ENCODE data around the gene SCN5A.

The SCN5A gene

DNA sequence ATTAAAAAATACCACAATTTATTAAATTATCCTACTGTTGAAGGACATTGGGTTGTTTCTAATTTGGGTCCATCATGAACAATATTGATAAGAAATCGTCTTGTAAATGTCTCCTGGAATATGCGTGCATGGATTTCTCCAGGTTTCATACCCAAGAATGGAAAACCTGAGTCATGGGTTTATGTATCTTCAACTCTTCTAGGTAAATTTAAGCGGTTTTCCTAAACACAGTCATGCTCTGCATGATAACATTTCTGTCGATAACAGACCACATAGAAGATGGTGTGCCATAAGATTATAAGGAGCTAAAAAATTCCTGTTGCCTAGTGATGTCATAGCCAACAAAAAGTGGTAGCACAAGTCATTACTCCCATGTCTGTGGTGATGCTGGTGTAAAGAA, 39.9 kb upstream of the SCN5A start:
- TF ChIP-seq CTBP1 (IDR thresholded peaks at IDR 0.05; ENCODE audit: borderline replicate concordance) (no peak), SP1 (IDR thresholded peaks at IDR 0.05) (no peak)
- TF ChIP-seq, protein P1, sequence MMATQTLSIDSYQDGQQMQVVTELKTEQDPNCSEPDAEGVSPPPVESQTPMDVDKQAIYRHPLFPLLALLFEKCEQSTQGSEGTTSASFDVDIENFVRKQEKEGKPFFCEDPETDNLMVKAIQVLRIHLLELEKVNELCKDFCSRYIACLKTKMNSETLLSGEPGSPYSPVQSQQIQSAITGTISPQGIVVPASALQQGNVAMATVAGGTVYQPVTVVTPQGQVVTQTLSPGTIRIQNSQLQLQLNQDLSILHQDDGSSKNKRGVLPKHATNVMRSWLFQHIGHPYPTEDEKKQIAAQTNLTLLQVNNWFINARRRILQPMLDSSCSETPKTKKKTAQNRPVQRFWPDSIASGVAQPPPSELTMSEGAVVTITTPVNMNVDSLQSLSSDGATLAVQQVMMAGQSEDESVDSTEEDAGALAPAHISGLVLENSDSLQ (IDR thresholded peaks at IDR 0.05), result no peak
- CTCF ChIA-PET, result no interaction called here
- DNase-seq (ENCODE audit: extremely low spot score), result no peak
- POLR2A ChIA-PET, result no interaction called here

DNA sequence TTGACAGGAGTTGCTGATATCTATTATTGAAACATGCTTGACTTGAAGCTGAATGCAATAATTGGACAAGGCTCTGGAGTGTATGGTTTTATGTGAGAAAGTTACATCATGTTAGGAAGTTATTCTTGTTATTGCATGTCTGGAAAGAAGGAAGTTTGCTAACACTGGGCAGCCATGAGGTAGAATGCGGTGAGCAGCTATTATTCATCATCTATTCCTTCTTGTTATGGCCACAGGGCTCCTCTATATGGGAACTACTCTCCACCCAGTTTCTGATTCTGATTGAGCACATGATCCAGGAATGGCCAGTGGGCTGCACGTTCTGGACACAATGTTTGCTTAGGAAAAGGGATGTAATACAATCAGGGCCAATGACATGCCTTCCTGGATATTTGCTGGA, 37.8 kb upstream of the SCN5A start:
- DNase-seq (ENCODE audit: extremely low spot score), result no peak
- POLR2A ChIA-PET, result no interaction called here
- CTCF ChIA-PET, result no interaction called here
- TF ChIP-seq SUZ12 (IDR thresholded peaks at IDR 0.05), result no peak
- no peak for TF ChIP-seq ZNF384 (IDR thresholded peaks at IDR 0.05)
- no peak for TF ChIP-seq HDGF (IDR thresholded peaks at IDR 0.05; ENCODE audit: borderline replicate concordance)
- TF ChIP-seq CTBP1 (IDR thresholded peaks at IDR 0.05; ENCODE audit: borderline replicate concordance), result no peak
- TF ChIP-seq LEF1 (IDR thresholded peaks at IDR 0.05; ENCODE audit: borderline replicate concordance), result no peak
- no peak for TF ChIP-seq BHLHE40 (IDR thresholded peaks at IDR 0.05; ENCODE audit: borderline replicate concordance)
- TF ChIP-seq, protein P1 (IDR thresholded peaks at IDR 0.05), result no peak
- TF ChIP-seq ARNT (IDR thresholded peaks at IDR 0.05), result no peak
- no peak for TF ChIP-seq FOXA1 (IDR thresholded peaks at IDR 0.05)

DNA sequence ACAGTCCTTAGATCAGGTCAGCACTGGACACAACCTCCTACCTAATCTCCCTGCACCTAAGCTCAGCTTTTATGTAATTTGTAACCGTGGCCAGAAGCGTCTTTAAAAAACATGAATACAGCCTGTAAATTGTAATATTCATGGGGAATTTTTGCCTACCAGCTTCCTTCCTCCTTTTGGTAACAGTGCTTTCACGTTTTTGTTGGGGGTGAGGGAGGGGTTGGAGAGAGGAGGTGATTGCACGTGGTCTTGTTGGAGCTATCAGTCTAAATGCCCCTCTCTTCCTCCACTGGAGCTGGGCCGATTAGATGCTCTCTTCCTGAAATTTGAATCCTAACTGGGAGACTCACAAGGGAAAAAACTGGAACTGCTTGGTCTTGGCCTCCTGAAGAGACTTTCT, 35.1 kb upstream of the SCN5A start:
- DNase-seq (ENCODE audit: extremely low spot score), result no peak
- CTCF ChIA-PET, result interaction anchor here (0.6 kb wide), 1 partner anchor 335 kb away, joined by 3 read pairs; no protein-coding TSS in a partner anchor
- TF ChIP-seq TARDBP (IDR thresholded peaks at IDR 0.05) (no peak), BHLHE40 (IDR thresholded peaks at IDR 0.05; ENCODE audit: borderline replicate concordance) (no peak), SUZ12 (IDR thresholded peaks at IDR 0.05) (no peak), L3MBTL2 (conservative IDR thresholded peaks at IDR 0.05) (no peak), LEF1 (IDR thresholded peaks at IDR 0.05; ENCODE audit: borderline replicate concordance) (no peak), CTBP1 (IDR thresholded peaks at IDR 0.05; ENCODE audit: borderline replicate concordance) (no peak), FOXM1 (IDR thresholded peaks at IDR 0.05; ENCODE audit: borderline replicate concordance) (no peak), FOXK2 (IDR thresholded peaks at IDR 0.05) (no peak), ELF4 (IDR thresholded peaks at IDR 0.05) (no peak), SP1 (IDR thresholded peaks at IDR 0.05) (no peak)
- POLR2A ChIA-PET, result interaction anchor here (0.5 kb wide), 1 partner anchor 239 kb away, joined by 6 read pairs; no protein-coding TSS in a partner anchor

DNA sequence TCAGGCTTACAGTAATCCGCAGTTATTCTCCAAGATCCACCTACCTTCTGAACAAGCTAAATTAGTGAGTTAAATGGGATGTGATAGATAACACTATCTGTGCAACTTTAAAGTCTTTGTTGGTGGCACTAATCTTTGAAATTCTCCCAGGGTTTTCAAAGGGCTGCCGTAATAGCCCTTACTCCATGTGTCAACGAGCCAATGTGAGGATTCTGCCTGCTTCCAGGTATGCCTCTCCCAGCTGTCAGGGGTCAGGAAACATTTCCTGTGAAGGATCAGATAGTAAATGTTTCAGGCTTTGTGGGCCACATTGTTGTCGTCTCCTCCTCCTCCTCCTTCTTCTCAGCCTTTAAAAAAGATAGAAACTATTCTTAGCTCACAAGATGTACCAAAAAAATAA, 20.2 kb upstream of the SCN5A start:
- no peak for DNase-seq (ENCODE audit: extremely low spot score)
- TF ChIP-seq L3MBTL2 (conservative IDR thresholded peaks at IDR 0.05), result no peak
- no peak for TF ChIP-seq NFRKB (IDR thresholded peaks at IDR 0.05)
- TF ChIP-seq LEF1 (IDR thresholded peaks at IDR 0.05; ENCODE audit: borderline replicate concordance), result no peak
- no peak for TF ChIP-seq SUZ12 (IDR thresholded peaks at IDR 0.05)
- no peak for TF ChIP-seq TARDBP (IDR thresholded peaks at IDR 0.05)
- TF ChIP-seq FOXK2 (IDR thresholded peaks at IDR 0.05), result no peak
- no peak for TF ChIP-seq ARNT (IDR thresholded peaks at IDR 0.05)
- TF ChIP-seq ZNF384 (IDR thresholded peaks at IDR 0.05), result no peak
- no peak for TF ChIP-seq CTBP1 (IDR thresholded peaks at IDR 0.05; ENCODE audit: borderline replicate concordance)
- no peak for TF ChIP-seq FOXA1 (IDR thresholded peaks at IDR 0.05)
- TF ChIP-seq, protein P1 (IDR thresholded peaks at IDR 0.05), result no peak
- TF ChIP-seq SP1 (IDR thresholded peaks at IDR 0.05), result no peak
- TF ChIP-seq FOXM1 (IDR thresholded peaks at IDR 0.05; ENCODE audit: borderline replicate concordance), result no peak
- TF ChIP-seq BHLHE40 (IDR thresholded peaks at IDR 0.05; ENCODE audit: borderline replicate concordance), result no peak
- TF ChIP-seq ELF4 (IDR thresholded peaks at IDR 0.05), result no peak
- TF ChIP-seq HDGF (IDR thresholded peaks at IDR 0.05; ENCODE audit: borderline replicate concordance), result no peak
- ChIA-PET POLR2A (no interaction called here), CTCF (interaction anchor here (1.3 kb wide), 1 partner anchor 14 kb away, joined by 3 read pairs; no protein-coding TSS in a partner anchor)

DNA sequence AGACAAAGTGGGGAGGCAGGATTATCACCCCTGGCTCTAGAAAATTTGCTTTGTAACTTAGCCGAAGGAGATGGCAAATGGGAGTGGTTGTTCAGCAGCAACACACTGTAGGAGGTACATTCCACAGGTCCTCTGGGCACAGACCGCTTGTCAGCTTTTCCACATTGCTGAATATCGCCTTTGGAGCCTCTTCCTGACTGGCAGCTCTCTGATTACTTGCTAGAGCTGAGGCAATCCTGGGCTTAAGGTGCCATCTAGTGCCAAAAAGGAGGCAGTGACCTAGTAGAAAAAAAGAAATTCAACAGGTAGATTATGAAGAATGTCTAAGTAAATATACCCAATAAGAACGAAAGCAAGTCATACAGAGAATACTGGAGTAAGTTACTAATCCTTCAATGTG, 13.1 kb upstream of the SCN5A start:
- ChIA-PET CTCF (interaction anchor here (0.6 to 2.3 kb wide), 5 partner anchors 16 to 1081 kb away, joined by 3 to 6 read pairs (median 4); no protein-coding TSS in a partner anchor), POLR2A (no interaction called here)
- TF ChIP-seq BHLHE40 (IDR thresholded peaks at IDR 0.05; ENCODE audit: borderline replicate concordance), result no peak
- TF ChIP-seq, protein P1 (IDR thresholded peaks at IDR 0.05), result peak; percentile 78
- no peak for DNase-seq (ENCODE audit: extremely low spot score)

DNA sequence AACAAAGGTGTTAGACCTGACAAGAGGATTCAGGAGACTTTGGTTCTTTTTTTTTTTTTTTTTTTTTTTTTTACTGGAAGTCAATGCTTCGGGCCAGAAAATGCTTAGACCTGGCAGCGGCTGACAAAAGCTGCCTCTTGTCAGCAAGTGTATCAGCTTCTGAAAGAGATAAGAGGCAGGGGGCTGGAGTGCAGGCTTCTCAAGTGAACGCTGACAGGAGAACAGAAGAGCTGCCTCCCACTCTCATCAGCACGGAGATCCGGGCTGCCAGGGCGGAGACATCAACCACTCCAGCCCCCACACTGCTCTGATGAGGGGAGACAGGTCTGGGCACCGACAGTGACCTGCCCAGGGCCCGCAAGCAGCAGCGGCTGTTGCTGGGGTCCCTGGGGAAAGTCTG, 9.4 kb upstream of the SCN5A start:
- no peak for DNase-seq (ENCODE audit: extremely low spot score)
- ChIA-PET POLR2A (no interaction called here), CTCF (no interaction called here)
- no peak for TF ChIP-seq FOXM1 (IDR thresholded peaks at IDR 0.05; ENCODE audit: borderline replicate concordance)

DNA sequence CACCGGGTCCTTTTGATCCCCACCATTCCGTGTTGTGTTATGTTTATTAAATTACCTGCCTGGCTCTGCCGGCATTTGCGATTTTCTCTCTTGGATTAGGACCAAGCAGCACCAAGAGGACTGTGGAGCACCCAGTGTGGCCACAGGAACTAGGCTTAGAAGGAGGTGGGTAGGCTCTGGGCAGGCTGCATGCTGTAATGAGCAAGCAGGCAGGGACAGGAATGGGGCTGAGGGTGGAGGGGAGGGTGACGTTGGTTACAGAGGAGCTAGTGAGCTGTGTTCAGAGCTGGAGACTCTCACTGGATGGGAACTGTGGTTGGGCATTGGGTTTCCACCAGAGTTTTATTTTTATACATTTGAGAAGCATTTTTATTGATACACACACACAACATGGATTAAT, 7.9 kb upstream of the SCN5A start:
- ChIA-PET POLR2A (no interaction called here), CTCF (interaction anchor here (3.3 kb wide), 1 partner anchor 137 kb away, joined by 31 read pairs; no protein-coding TSS in a partner anchor)
- TF ChIP-seq ZNF384 (IDR thresholded peaks at IDR 0.05) (no peak), L3MBTL2 (conservative IDR thresholded peaks at IDR 0.05) (no peak), NFRKB (IDR thresholded peaks at IDR 0.05) (no peak), BHLHE40 (IDR thresholded peaks at IDR 0.05; ENCODE audit: borderline replicate concordance) (no peak), TARDBP (IDR thresholded peaks at IDR 0.05) (no peak), ARNT (IDR thresholded peaks at IDR 0.05) (no peak), FOXK2 (IDR thresholded peaks at IDR 0.05) (no peak), CTBP1 (IDR thresholded peaks at IDR 0.05; ENCODE audit: borderline replicate concordance) (no peak), HDGF (IDR thresholded peaks at IDR 0.05; ENCODE audit: borderline replicate concordance) (no peak), FOXM1 (IDR thresholded peaks at IDR 0.05; ENCODE audit: borderline replicate concordance) (no peak), SP1 (IDR thresholded peaks at IDR 0.05) (no peak), FOXA1 (IDR thresholded peaks at IDR 0.05) (no peak), LEF1 (IDR thresholded peaks at IDR 0.05; ENCODE audit: borderline replicate concordance) (no peak), ELF4 (IDR thresholded peaks at IDR 0.05) (no peak), SUZ12 (IDR thresholded peaks at IDR 0.05) (no peak)
- TF ChIP-seq, protein P1 (IDR thresholded peaks at IDR 0.05), result no peak
- no peak for DNase-seq (ENCODE audit: extremely low spot score)

Data from HEK293T (cell line).